ENCODE data around the gene MPST.

DNA sequence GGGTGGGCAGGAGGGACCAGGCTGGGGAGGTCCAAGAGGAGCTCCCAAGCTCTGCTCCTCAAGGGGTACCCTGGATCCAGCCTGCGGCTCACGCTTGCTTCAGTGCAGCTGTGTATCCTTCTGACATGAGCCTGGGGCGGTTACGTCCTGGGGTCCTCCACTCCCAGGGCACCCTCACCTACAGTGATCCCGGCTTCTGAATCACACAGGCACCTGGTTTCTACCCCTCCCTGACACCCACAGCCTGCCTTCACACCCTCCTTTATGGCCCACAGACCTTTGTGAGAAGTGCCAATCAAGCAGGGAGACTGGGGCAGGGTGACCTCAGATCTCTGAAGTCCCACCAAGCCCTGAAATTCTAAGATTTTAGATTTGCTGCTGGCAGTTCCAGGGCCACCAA lies 1.5 kb downstream of the MPST start:
- TF ChIP-seq, protein P1, sequence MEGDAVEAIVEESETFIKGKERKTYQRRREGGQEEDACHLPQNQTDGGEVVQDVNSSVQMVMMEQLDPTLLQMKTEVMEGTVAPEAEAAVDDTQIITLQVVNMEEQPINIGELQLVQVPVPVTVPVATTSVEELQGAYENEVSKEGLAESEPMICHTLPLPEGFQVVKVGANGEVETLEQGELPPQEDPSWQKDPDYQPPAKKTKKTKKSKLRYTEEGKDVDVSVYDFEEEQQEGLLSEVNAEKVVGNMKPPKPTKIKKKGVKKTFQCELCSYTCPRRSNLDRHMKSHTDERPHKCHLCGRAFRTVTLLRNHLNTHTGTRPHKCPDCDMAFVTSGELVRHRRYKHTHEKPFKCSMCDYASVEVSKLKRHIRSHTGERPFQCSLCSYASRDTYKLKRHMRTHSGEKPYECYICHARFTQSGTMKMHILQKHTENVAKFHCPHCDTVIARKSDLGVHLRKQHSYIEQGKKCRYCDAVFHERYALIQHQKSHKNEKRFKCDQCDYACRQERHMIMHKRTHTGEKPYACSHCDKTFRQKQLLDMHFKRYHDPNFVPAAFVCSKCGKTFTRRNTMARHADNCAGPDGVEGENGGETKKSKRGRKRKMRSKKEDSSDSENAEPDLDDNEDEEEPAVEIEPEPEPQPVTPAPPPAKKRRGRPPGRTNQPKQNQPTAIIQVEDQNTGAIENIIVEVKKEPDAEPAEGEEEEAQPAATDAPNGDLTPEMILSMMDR (conservative IDR thresholded peaks at IDR 0.05 in 1 of 2, IDR thresholded peaks at IDR 0.05 in 1 of 2; ENCODE audit: low read depth in 1 of 2, low read length in 2 of 2), result no peak
- TF ChIP-seq EZH2 (IDR thresholded peaks at IDR 0.05; ENCODE audit: low read length, missing control alignments), result no peak

All from fibroblast of lung (primary cell).